NCI-H128 (cell line): ENCODE results near the gene SOX6.

Source experiments
- DNase-seq: peaks from one replicate; lab custom pipeline; 2025; ENCODE audit not compliant: unreplicated experiment; lab: John Stamatoyannopoulos, UW

Gene SOX6

DNA sequence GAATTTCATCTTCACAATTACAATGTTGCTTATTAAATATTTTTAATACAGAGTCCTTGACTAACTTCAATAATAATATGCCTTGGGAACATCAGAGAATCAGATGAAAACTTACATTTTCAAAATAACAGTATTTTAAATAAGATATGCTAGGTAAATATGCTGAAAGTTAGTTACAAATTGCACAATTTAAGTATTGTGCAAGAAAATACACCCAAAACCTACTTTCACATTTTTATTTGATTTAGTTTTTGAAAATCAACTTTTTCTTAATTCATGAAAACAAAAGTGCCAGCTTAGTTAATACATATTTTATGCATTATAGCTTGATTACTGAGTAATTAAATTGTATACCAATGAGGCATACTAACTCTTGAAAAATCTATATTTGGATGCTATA lies 76.8 kb downstream of the SOX6 start:
- DNase-seq = no peak

DNA sequence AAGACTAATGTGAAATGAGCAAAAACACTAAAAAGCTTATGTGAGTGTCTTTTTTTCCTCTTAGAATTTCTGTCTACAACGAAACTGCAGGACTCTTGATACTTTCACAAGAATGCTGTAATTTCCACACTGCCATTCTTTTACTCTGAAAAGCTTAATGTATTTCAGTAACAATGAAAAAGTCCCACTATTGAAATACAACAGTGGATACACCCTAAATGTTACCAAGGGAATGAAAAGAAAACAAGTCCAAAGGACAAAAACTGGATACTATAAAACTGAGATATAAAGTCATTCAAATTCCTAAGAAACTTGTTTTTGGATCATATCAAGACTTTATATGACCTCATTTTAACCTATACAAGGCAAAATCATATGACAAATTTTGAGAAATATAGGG lies 77.4 kb downstream of the SOX6 start:
- DNase-seq = no peak

DNA sequence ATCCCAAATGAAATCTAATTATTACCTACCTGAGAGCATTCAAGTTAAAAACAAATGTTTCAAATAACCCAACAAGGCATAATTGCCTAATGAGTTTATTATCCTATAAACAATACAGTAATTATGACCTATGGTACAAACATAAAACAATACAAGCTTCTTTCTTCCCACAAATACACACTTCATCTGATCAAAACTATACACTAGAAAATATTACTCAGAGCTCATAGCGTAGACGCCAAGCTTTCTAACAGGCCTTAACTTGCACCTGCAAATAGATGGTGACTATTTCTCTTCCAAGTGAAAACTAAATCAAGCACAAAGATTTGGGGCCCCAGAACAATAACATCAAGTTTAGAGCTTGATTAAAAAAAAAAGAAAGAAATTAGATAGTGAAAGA lies 78.1 kb downstream of the SOX6 start:
- no peak for DNase-seq

DNA sequence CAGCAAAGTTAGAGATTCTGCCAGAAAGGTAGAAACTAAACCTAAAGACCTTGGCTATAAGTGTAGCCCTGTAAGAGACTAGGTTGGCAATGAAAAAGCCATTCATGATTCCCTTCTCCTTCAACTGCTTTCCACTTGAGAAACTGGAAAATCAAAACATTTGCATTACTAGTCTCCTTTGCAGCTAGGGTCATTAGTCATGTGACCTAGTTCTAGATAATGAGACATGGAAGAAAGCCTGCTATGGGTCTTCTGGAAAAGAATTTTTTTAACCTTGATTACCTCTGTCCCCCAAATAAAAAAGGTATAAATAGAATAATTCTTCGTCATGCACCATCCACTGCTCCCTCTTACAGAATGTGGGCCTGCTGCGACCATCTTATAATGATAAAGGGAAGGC lies 80.1 kb downstream of the SOX6 start:
- no peak for DNase-seq

DNA sequence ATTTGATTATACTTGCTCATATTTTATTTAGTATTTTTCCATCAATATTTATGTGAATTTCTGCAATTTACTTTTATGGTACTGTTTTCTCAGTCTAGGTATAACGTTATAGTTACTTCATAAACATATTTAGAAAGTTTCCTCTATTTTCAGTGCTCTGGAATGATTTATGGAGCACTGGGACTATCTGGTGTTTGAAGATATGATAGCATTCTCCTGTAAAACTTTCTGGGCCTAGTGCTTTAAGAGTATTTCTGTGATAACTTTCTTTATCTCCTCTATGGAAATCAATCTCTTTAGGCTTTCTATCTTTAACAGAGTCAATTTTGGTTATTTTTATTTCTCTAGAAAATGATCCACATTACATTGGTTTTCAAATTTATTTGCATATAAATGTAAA lies 85.1 kb downstream of the SOX6 start:
- no peak for DNase-seq

DNA sequence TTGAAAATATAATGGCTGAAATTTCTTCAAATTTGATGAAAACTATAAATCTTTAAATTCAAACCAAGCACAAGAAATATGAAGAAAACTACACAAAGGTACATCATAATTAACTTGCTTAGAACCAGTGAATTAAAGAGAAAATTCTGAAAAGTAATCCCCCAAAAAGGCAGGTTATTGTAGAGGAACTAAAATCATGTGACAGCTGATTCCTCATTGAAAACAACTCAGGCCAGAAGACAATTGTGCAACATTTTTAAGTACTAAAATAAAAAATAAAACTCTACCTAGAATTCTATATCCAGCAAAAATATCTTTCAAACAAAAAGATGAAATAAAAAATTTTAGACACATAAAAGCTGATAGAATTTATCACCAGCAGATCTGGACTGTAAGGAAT lies 90.3 kb downstream of the SOX6 start:
- DNase-seq = no peak

DNA sequence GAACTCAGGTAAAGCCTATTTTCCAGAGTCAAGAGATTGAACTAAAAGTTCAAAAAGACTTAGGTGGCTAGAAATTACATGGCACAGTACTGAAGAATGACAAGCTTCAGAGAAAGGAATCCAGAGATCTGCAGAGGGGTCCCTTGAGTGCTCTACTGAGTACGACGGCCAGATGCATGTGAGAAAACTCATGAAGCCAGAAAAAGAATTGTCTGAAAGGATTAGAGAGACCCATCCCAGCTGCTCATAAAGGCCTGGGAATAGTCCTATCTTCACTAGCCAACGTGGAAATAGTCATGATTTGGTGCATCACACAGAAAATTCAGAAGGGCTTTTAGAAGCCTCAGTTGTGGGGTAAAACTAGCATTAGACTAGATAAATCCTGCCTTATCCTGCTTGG lies 91.3 kb downstream of the SOX6 start:
- DNase-seq = no peak

DNA sequence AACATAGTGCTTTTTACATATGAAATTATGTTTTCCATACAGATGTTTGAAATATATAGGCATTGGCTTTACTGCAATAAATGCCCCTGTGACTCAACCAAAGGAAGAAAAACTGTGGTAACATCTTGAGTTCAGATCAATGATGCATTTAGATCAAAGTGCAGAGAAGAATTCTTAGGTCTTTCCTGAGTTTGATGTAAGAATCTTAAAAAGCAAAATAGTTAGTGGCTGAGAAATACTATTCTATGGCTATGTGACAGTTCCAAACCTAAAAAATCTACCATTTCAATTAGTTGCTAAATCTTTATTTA lies 93.7 kb downstream of the SOX6 start:
- DNase-seq = no peak

DNA sequence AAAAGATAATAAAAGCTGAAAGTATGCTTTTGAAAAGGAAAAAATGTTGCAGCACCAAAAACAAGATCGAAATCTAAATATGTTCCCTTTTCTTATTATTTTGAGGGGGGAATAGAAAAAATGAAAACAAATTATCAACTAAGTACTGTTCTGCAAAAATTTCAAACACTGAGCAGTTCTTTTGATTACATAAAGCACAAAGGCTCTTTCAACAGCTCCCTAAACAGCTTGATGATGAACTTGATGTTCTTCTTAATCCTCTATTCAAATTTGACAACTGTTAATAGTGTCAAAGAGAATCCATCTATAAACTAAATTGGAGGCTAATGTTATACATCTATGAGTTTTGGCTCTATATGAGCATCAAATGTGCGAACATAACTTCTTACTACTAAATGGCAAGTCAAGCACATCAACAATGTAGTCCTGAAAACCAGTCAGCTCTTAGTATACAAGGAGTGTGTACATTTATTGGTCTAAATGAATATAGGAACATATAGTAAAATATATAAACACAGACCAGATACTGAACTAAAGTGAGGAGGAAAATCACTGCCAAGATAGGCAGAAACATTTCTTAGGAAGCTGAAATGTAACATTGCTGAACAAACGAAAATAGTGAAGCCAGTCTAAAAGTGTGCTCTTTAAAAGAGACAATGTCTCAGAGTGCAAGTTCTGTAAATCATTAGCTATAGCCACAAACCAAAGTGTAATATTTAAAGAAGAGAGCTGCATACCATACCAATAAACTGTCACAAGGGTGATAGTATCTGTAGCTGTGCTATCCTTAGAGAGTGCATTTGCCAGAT lies 94.3 kb downstream of the SOX6 start:
- no peak for DNase-seq

DNA sequence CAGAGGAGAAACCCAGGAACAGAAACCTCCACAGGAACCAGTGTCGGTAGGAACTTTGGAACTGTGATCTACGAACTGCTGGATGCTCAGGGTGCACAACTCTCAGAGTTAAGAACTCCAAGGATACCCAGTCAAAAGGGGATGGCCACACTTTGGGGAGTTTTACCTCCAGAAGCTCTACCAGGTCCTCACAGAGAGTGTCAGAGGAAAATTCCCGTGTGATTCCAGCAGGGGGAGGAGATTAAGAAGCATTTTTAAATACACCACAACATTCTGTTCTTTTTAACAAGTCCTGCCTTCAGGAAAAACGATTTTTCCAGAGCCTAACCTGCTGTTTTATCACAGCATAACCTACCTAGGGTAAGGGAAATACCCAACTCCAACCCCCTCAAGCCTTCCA lies 104.0 kb downstream of the SOX6 start:
- no peak for DNase-seq

DNA sequence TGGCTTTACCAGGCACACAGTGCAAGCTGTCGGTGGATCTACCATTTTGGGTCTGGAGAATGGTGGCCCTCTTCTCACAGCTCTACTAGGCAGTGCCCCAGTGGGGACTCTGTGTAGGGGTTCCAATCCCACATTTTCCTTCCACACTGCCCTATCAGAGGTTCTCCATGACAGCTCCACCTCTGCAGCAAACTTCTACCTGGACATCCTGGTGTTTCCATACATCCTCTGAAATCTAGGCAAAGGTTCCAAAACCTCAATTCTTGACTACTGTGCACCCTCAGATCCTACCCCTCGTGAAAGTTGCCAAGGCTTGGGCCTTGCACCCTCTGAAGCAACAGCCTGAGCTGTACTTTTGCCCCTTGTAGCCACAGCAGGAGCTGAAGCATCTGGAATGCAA lies 108.1 kb downstream of the SOX6 start:
- DNase-seq = no peak

DNA sequence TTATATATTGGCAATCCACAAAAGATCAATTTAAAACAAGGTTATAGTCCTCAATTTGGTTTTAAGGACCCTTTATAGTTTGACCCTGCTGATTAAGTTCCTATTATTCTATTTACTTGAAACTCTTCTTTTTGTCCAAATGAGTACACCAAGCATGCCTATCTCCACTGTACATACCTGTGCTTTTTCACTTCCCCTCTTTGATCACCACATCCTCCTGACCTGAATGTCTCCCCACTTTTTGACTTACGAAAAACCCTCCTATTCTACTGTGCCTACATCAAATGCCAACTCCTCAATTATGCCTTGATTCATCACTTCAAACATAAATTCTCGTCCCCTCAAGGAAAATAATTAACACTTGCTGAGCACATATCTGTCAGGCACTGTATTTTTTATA lies 113.5 kb downstream of the SOX6 start:
- DNase-seq = no peak

DNA sequence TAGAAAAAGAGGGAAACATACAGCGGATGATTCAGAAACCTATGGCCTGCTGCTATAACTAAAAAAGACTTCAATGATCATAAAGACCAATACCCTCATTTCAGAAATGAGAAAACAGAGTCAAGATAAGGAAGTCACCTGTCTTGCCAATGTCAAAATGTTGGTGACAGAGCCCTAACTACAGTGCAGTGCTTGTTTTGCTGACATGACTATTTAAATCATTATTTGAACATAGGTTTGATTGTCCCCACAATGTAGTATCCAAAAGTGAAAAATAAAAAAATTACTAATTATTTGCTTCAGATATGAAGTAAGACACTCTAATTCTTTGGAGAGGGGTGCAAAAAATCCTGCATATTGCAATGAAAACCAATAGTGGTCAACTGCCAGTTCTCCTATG lies 115.7 kb downstream of the SOX6 start:
- no peak for DNase-seq

DNA sequence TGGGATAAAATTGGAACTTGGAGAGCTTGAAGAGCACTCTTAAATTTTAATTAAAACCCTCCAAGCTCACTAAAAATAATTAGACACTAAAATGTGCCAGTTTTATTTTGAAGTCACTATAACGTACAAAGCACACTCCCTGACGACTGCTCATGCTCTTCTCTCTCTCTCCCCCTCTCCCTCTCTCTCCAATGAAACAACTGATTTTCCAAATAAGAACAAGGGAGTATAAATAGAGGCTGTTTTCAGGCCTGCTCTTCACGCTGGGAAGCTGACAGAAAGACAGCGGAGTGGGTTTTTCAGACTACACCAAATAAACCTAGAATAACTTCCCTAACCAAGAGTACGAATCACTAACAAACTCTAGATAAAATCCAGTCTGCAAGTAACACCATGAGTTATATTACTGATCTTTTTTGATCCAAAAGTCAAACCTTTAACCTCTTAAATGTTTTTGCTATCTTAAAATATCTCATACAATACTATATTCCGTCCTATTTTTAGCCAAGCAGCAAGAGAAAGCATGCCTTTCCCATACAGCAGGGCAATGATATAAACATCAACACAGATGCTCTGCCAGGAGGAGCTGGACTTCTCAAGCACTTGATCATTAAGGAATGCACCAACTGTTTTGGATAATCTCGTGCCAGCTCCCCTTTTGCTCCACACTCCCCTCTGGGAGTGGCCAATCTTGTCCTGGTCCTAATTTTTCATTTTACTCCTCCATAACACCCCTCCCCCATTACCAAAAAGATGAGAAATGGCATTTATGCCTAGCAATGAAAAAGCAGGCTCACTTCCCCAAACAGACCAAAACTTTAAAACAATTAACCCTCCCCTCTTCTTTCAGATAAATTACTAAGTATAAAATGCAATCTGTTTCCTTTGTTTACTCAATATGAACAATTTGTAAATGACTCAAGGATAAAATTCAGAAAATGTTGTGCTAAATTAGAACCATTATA lies 116.9 kb downstream of the SOX6 start:
- peak; percentile 4 for DNase-seq

DNA sequence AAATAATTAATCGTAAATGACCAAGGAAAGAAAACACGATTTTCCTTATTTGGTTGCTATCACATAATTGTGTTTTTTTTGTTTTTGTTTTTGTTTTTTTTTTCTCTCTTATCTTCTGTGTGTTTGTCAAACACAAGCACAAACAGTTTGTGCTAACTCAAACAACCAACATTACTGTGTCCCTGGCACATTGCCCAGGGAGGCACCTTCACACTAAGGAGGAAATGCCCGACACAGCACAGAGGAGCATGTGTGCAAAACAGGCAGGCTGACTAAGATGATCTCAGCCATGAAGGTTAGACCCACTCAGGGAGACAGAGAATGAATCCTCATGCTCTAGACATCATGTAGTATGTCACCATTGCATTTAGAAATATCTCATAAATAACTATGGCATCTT lies 130.1 kb downstream of the SOX6 start:
- DNase-seq = peak; percentile 27

DNA sequence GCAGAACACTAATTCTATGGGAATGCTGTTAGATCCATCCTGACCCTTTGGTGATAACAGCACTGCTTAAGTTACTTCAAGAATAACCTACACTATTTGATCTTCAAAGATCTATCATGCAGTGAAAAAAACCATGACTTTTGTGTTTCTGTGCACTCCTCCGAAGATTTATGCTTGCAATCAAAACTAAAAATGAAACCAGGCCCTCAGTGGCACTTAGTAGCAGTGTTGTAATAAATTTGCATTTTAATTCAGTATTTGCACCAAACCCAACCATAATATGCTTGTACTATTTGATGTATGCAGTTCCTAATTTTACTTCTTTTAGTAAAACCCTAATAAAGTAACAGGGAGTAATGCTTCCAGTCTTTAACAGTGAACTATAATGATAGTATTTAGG lies 130.7 kb downstream of the SOX6 start:
- no peak for DNase-seq

DNA sequence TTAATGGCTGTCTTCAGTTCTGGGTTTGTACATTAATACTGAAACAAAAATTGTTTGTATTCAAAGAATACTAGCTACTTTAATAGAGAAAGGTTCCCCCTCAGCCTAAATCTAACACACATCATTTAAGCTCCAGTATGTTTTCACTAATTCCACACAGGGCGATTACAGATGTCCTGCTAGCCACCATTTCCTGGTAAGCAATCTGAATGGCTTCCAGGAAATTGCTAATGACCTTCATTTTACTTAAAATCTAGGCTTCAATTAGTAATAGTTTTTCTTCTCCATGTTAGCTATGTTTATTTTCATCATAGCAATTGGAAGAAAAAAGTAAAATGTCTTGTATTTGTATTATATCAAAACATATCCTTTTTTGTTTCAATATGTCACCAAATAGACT lies 132.8 kb downstream of the SOX6 start:
- DNase-seq = no peak

DNA sequence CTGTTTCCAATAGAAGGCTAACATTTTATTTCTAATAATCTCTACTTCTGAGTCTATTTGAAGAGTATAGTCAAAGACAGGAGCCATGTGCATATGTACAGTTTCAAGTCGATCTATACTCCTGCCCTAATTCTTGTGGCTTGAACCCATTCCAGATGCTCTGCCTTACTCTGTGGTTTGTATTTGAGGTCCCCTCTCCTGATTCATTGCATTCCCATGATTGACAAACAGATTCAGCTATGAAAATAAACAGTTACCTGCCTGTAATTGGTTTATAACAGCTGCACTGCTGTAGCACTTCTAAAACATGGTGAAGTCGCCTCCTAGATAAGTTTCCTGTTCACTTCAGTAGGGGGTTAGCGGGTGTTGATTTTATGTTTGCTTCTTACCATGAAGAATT lies 138.7 kb downstream of the SOX6 start:
- DNase-seq = no peak

DNA sequence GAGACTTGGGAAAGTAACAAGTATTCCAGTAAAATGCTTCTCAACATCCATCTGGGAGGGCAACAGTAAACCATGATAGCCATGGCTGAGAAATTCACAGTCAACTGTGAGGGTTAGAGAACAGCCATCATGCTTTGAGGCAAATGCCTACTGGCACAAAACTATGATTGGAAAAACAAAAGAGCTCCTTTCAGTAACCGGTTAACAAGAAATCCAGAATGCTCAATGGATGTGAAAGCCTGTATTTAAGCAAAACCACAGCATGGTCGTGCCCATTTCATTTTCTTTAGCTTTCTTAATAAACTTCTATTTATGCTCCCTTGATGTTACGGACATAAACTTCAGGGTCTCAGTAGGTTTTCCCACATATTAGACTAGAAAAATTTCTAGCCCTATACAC lies 139.5 kb downstream of the SOX6 start:
- no peak for DNase-seq

DNA sequence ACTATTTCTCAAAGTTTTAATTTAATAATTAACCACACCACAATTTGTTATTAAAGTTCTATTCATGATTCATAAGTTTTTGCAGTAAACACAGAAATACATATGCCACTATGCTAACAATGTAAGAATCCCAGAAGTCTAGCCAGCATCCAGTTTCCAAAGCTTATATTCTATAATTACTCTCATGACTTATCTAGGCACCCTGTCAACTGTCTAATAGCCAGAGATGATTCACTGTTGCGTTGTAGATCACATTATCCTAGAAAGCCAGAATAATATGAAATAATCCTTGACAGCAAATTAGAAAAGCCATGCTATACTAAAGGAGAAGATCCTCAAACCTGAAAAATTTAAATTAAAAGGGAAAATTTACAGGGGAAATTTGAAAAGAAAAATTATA lies 141.0 kb downstream of the SOX6 start:
- no peak for DNase-seq

DNA sequence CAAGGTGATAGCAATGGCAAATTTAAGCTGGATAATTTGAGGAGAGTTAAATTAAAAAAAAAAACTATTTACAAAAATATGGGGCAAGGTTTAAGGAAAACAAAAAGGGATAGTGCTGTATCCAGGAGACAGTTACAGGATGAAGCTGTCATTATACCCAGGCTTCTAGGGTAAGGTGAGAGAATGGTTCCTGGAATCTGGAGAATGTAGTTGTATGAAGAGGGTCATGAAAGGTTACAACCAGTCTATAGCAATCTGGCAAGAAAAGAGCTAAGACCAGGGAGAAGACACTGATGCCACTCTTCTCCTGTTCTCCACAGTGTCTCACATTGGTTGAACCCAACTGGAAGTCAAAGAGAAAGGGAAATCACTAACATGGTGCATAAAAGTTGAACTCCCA lies 144.9 kb downstream of the SOX6 start:
- DNase-seq = no peak

DNA sequence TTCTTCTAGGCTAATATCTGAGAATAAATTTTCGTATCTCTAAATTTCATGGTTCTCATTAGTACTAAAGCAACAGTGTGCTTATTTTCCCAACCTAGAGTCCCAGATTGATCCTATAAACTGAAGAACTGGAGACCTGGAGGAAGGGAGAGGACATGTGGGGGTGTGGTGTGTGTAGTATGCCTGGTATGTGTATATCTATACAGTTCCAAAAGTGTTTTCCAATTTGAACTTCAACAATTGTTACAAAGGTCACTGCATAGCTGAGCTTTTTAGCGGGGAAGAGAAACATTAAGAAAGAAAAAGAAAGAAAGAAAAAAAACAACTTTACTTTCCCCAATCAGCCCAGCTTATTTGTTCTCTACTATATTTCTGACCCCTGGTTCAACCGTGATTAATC lies 152.1 kb downstream of the SOX6 start:
- no peak for DNase-seq

DNA sequence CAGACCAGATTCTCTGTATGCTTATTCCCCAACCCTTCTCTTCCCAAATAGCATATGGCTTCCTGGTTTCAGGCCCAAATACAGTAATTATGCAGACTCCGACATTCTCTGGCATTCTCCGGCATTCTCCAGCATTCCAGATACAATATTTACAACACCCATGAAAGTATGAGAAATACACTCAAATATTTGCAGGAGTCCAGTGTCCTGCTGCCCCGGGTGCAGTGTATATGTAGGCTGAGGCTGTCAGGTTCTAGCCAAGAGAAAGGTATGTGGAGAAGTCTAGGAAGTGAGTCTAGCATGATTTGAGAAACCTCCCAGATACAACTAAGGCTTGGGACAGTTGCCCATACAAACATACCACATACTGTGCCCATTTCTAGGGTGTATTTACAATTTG lies 160.7 kb downstream of the SOX6 start:
- DNase-seq = no peak
